Endothelial cell of umbilical vein (primary cell): ENCODE results near the gene OMD. TPM values are rescaled to one million over a fixed set of nuclear protein-coding genes. Genes with fewer than 3 reads are reported as not detected.

ENCODE experiments used
- BruUV-seq: library from RNA; stranded (reverse); fragments of 400-500 nt; replicated peaks from 2 replicates; lab custom pipeline; 2021; lab: Mats Ljungman, UMichigan
- CTCF ChIA-PET: fragments of 300-600, 350-600 bp; sonication (Branson Sonifier 250); formaldehyde crosslinking; loops from one replicate; lab custom pipeline; 2021; ENCODE audit warnings: antibody characterized with exemption, inconsistent platforms; lab: Charles Lee
- POLR2A ChIA-PET: fragments of 300-600, 350-600 bp; sonication (Branson Sonifier 250); formaldehyde crosslinking; loops from one replicate; lab custom pipeline; 2021; ENCODE audit warnings: antibody characterized with exemption, inconsistent platforms; lab: Charles Lee
- DNase-seq: peaks from one replicate; pipeline ENCODE4 v3.0.0-alpha.2; 2011; ENCODE audit warnings: low read depth, low spot score
- FAIRE-seq: peaks from 2 replicates; lab custom pipeline; 2011; peaks lifted over from hg19 to GRCh38; lab: Jason Lieb, UNC
- H2AFZ ChIP-seq: 2 replicates; pipeline ENCODE4 v1.6.0; 2012; ENCODE audit warnings: low read depth, low read length, control low read depth, inconsistent platforms
- H3K27ac ChIP-seq: 2 replicates; pipeline ENCODE4 v1.5.1; 2011; ENCODE audit warnings: low read depth, mild to moderate bottlenecking, control low read depth, low read length, moderate library complexity; ENCODE audit not compliant: insufficient read depth
- H3K27me3 ChIP-seq, 2 experiments: 2 replicates each; pipeline versions ENCODE4 v1.6.0 to v1.6.1; 2011; ENCODE audit warnings: low read length in 2 of 2, mixed read lengths in 1 of 2; ENCODE audit not compliant: control insufficient read depth in 2 of 2, insufficient read depth in 2 of 2
- H3K36me3 ChIP-seq, 2 experiments: 2 replicates in 1 of 2; 3 replicates in 1 of 2; pipeline ENCODE4 v1.5.1; 2011; ENCODE audit warnings: low read length in 2 of 2, mild to moderate bottlenecking in 1 of 2, moderate library complexity in 1 of 2; ENCODE audit not compliant: control insufficient read depth in 2 of 2, insufficient read depth in 2 of 2; ENCODE audit errors: extremely low read depth in 1 of 2
- H3K4me1 ChIP-seq: 3 replicates; pipeline ENCODE4 v1.5.1; 2011; ENCODE audit warnings: mild to moderate bottlenecking, low read length; ENCODE audit not compliant: control insufficient read depth, insufficient read depth; ENCODE audit errors: extremely low read depth
- H3K4me2 ChIP-seq: 2 replicates; pipeline ENCODE4 v1.6.1; 2011; ENCODE audit warnings: low read length, control low read depth, mixed read lengths; ENCODE audit not compliant: insufficient read depth
- H3K4me3 ChIP-seq, 3 experiments: fragments of 200-600 bp in 1 of 3; sonication (generic), shearing (Covaris generic) in 1 of 3; replicated peaks in 1 of 3; 2 replicates each; pipeline ENCODE4 v1.5.1; 2011 to 2016; ENCODE audit warnings: control low read depth in 3 of 3, low read length in 3 of 3, mild to moderate bottlenecking in 2 of 3, inconsistent platforms in 1 of 3, low read depth in 1 of 3, moderate library complexity in 1 of 3; ENCODE audit not compliant: insufficient read depth in 1 of 3
- H3K79me2 ChIP-seq: 2 replicates; pipeline ENCODE4 v1.6.0; 2012; ENCODE audit warnings: low read length, inconsistent platforms; ENCODE audit not compliant: control insufficient read depth, insufficient read depth
- H3K9ac ChIP-seq: replicated peaks from 2 replicates; pipeline ENCODE3; 2011; ENCODE audit warnings: low read length, control low read depth; ENCODE audit not compliant: insufficient read depth; ENCODE audit errors: extremely low read depth
- H3K9me1 ChIP-seq: replicated peaks from 3 replicates; pipeline ENCODE4 v1.6.0; 2011; ENCODE audit warnings: mild to moderate bottlenecking, low read length; ENCODE audit not compliant: control insufficient read depth, insufficient read depth; ENCODE audit errors: extremely low read depth
- H3K9me3 ChIP-seq: replicated peaks from 2 replicates; pipeline ENCODE4 v1.5.1; 2012; ENCODE audit warnings: low read length, inconsistent platforms; ENCODE audit not compliant: control insufficient read depth, insufficient read depth
- H4K20me1 ChIP-seq: replicated peaks from 2 replicates; pipeline ENCODE3; 2011; ENCODE audit warnings: mild to moderate bottlenecking, low read length; ENCODE audit not compliant: control insufficient read depth, insufficient read depth; ENCODE audit errors: extremely low read depth
- EZH2 ChIP-seq: IDR thresholded peaks from 2 replicates; pipeline ENCODE4 v1.6.1; 2012; ENCODE audit warnings: borderline replicate concordance, low read depth, mild to moderate bottlenecking, moderate library complexity, low read length, inconsistent platforms; ENCODE audit not compliant: severe bottlenecking
- FOS ChIP-seq: IDR thresholded peaks from 2 replicates; pipeline ENCODE4 v1.6.1; 2011; ENCODE audit warnings: mild to moderate bottlenecking, low read length, moderate library complexity, borderline replicate concordance; ENCODE audit not compliant: insufficient read depth
- GATA2 ChIP-seq: IDR thresholded peaks from 2 replicates; pipeline ENCODE4 v1.7.0; 2011; ENCODE audit warnings: low read depth, mild to moderate bottlenecking, moderate library complexity, mixed read lengths, low read length; ENCODE audit not compliant: insufficient read length, insufficient read depth
- JUN ChIP-seq: IDR thresholded peaks from 2 replicates; pipeline ENCODE4 v1.6.1; 2011; ENCODE audit warnings: borderline replicate concordance, low read depth; ENCODE audit not compliant: insufficient read length, insufficient read depth
- MAX ChIP-seq: IDR thresholded peaks from 2 replicates; pipeline ENCODE4 v1.6.1; 2011; ENCODE audit not compliant: insufficient read depth, insufficient read length
- MYC ChIP-seq: IDR thresholded peaks from one replicate; pipeline ENCODE4 v1.6.1; 2011; ENCODE audit warnings: mild to moderate bottlenecking, low read depth, low read length
- POLR2A ChIP-seq: IDR thresholded peaks from 2 replicates; pipeline ENCODE4 v1.6.1; 2012; ENCODE audit warnings: low read depth, mild to moderate bottlenecking, control low read depth, low read length
- POLR2AphosphoS5 ChIP-seq: IDR thresholded peaks from 2 replicates; pipeline ENCODE4 v1.6.1; 2012; ENCODE audit warnings: low read depth, mild to moderate bottlenecking, control low read depth, low read length, moderate library complexity; ENCODE audit not compliant: insufficient read depth
- dilution Hi-C: fragments of 300-500 bp; cut with MboI; formaldehyde crosslinking; loops from one replicate; pipeline ENCODE4 v1.15.0; 2019; ENCODE audit warnings: low sequenced_read_pairs; ENCODE audit not compliant: extremely low pct_ligation_motif_present
- intact Hi-C: fragments of 100-400 bp; cut with micrococcal nuclease; formaldehyde crosslinking; loops from one replicate; pipeline ENCODE4 v1.10.0; 2022
- polyA plus RNA-seq, 4 experiments: library from polyadenylated mRNA; depleted of rRNA in 3 of 4; stranded (reverse) in 3 of 4; unstranded in 1 of 4; fragments of >200 nt; gene quantifications; 2 replicates each; pipeline versions ENCODE4 v1.2.1 to v1.2.3, GENCODE V29; 2011 to 2012; ENCODE audit warnings: missing spikeins in 1 of 4
- total RNA-seq: library from RNA; stranded (reverse); gene quantifications from 2 replicates; pipeline ENCODE4 v1.2.3, GENCODE V29; 2021
- TF ChIP-seq, protein P1 (sequence below), 2 donors: IDR thresholded peaks; 1 replicate in 1 of 2; 2 replicates in 1 of 2; pipeline ENCODE4 v1.5.1; 2011; ENCODE audit warnings: low read length in 2 of 2, mild to moderate bottlenecking in 2 of 2, moderate library complexity in 2 of 2, control low read depth in 1 of 2, inconsistent platforms in 1 of 2, low read depth in 1 of 2; ENCODE audit not compliant: insufficient read depth in 1 of 2; ENCODE audit errors: extremely low read depth in 1 of 2

Gene OMD
- total and polyA plus RNA-seq, 2 donors (not counting 3 experiments of a cell fraction or from before 2014, with no cell fraction given) = not detected

- POLR2A ChIA-PET = interaction anchor here (0.7 kb wide), 1 partner anchor 102 kb away, joined by 4 read pairs; no protein-coding TSS in a partner anchor
- FAIRE-seq = no peak
- TF ChIP-seq POLR2AphosphoS5 (no peak), EZH2 (no peak), POLR2A (no peak)
- Histone ChIP-seq H3K4me1 (no peaks in the 10 kb centered on the region), H3K79me2 (no peaks in the 10 kb centered on the region), H2AFZ (no peak overlapping the region), H3K9ac (no peak overlapping the region), H3K4me3 (no peak overlapping the region), H4K20me1 (no peaks in the 10 kb centered on the region), H3K9me1 (no peaks in the 10 kb centered on the region), H3K4me2 (no peak overlapping the region), H3K36me3 (no peaks in the 10 kb centered on the region), H3K27me3 (no peaks in the 10 kb centered on the region), H3K27ac (no peak overlapping the region), H3K9me3 (no peaks in the 10 kb centered on the region)
- dilution Hi-C loops (no loop called here), intact Hi-C loops (no loop called here)
- no peak for DNase-seq
- CTCF ChIA-PET = no interaction called here
- BruUV-seq = no TSS peak
Measured at GRCh38 chr9:92446536-92446935, 22.3 kb upstream of the OMD start.

DNA sequence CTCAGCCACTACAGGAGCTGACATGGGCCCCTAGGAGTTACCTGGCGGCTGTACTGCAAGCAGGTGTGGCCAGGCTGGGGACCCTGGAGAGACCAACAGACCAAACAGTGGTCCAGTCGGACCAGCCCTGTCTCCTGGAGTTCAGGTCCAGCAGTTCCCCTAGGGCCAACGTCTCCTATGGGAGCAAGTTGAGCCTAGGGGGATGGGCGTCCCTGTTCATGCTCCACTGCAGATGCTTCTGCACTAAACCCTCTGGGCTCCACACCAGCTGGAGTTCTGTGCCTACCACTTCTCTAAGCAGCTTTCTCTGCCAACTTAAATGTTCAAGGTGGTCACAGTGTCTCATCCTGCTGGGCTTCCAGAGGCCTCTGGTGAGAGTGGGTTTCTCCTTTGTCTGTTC lies 20.6 kb upstream of the OMD start:
- no TSS peak for BruUV-seq
- FAIRE-seq = no peak
- no peak overlapping the region for H2AFZ ChIP-seq
- dilution Hi-C loops = no loop called here
- no peaks in the 10 kb centered on the region for H3K9me3 ChIP-seq
- H3K4me1 ChIP-seq = no peaks in the 10 kb centered on the region
- no peaks in the 10 kb centered on the region for H3K9me1 ChIP-seq
- no peak overlapping the region for H3K27ac ChIP-seq
- intact Hi-C loops = no loop called here
- no peaks in the 10 kb centered on the region for H3K79me2 ChIP-seq
- no peak overlapping the region for H3K4me3 ChIP-seq
- no peak for DNase-seq
- H4K20me1 ChIP-seq = no peaks in the 10 kb centered on the region
- H3K9ac ChIP-seq = no peak overlapping the region
- H3K4me2 ChIP-seq = no peak overlapping the region
- no peaks in the 10 kb centered on the region for H3K36me3 ChIP-seq
- ChIA-PET POLR2A (no interaction called here), CTCF (no interaction called here)
- TF ChIP-seq MAX (no peak), MYC (no peak), POLR2AphosphoS5 (no peak), POLR2A (no peak), GATA2 (no peak), EZH2 (no peak), FOS (no peak), JUN (no peak)
- TF ChIP-seq, protein P1, sequence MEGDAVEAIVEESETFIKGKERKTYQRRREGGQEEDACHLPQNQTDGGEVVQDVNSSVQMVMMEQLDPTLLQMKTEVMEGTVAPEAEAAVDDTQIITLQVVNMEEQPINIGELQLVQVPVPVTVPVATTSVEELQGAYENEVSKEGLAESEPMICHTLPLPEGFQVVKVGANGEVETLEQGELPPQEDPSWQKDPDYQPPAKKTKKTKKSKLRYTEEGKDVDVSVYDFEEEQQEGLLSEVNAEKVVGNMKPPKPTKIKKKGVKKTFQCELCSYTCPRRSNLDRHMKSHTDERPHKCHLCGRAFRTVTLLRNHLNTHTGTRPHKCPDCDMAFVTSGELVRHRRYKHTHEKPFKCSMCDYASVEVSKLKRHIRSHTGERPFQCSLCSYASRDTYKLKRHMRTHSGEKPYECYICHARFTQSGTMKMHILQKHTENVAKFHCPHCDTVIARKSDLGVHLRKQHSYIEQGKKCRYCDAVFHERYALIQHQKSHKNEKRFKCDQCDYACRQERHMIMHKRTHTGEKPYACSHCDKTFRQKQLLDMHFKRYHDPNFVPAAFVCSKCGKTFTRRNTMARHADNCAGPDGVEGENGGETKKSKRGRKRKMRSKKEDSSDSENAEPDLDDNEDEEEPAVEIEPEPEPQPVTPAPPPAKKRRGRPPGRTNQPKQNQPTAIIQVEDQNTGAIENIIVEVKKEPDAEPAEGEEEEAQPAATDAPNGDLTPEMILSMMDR (IDR thresholded peaks at IDR 0.05; ENCODE audit: extremely low read depth in 1 of 2, insufficient read depth in 1 of 2, low read depth in 1 of 2, low read length in 2 of 2) = no peak
- no peaks in the 10 kb centered on the region for H3K27me3 ChIP-seq
